NCI-H146 (cell line): ENCODE data around the gene LSM14A.
A peak's percentile ranks its signal among the peaks of the same experiment; 100 is the strongest.
"Not testable (repeated sequence)": the region's sequence is repeated elsewhere in the genome, so short reads cannot be mapped to it uniquely, and the experiment has no call there.

Experiments used
- DNase-seq: peaks from one replicate; lab custom pipeline; 2025; lab: John Stamatoyannopoulos, UW

The LSM14A gene

DNA sequence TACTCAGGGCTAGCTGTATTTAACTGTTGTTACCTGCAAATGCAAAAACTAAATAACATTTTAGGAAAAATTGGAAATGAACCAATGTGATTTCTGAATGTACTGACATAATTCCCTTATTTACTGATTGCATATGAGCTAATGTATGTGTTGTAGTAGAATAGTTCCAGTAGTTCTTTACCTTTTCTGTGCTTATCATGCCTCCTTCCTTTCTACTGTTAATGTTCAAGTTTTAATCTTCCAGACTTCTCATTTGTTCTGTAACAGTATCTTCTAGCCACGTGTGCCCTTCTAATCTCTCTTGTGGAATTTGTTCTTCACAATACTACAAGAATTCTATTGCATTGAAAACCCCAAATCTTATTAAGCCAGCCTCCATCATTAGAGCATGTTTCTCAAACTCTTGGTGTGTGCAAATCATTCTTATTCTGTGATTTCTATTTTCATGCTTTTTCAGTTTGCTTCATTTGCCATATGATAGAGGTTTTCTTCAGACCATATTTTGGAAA is 17.7 kb downstream of the LSM14A start:
- no peak for DNase-seq

- DNase-seq, result no peak
These were observed 19.2 kb downstream of the LSM14A start for GRCh38 chr19:34191355-34191962.

GRCh38 chr19:34193439-34193838 is 21.1 kb downstream of the LSM14A start:
- no peak for DNase-seq

- no peak for DNase-seq
These were observed 21.6 kb downstream of the LSM14A start for GRCh38 chr19:34193876-34194275.

DNA sequence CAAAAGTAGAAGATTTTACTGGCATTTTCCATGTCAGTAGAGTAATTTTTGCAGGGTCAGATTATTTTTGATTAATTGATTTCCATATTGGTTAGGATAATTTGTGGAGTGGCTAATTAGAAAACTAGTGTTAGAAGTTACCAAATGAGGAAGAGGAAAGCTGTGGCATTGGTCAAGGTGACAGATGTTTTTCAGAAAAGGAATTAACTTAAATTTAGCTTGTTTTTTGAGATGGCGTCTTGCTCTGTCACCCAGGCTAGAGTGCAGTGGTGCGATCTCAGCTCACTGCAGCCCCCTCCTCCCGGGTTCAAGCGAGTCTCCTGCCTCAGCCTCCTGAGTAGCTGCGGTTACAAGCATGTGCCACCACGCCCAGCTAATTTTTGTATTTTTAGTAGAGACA is 28.8 kb downstream of the LSM14A start:
- no peak for DNase-seq

DNA sequence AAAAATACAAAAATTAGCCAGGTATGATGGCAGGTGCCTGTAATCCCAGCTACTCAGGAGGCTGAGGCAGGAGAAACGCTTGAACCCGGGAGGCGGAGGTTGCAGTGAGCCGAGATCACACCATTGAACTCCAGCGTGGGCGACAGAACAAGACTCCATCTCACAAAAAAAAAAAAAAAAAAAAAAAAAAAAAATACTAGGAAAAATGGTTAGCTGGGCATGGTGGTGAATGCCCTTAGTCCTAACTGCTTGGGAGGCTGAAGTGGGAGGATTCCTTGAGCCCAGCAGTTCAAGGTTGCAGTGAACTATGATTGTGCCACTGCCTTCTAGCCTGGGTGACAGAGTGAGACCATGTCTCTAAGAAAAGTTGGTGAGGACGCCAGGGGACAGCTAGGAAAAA is 33.0 kb downstream of the LSM14A start:
- DNase-seq, result not testable (repeated sequence)

DNA sequence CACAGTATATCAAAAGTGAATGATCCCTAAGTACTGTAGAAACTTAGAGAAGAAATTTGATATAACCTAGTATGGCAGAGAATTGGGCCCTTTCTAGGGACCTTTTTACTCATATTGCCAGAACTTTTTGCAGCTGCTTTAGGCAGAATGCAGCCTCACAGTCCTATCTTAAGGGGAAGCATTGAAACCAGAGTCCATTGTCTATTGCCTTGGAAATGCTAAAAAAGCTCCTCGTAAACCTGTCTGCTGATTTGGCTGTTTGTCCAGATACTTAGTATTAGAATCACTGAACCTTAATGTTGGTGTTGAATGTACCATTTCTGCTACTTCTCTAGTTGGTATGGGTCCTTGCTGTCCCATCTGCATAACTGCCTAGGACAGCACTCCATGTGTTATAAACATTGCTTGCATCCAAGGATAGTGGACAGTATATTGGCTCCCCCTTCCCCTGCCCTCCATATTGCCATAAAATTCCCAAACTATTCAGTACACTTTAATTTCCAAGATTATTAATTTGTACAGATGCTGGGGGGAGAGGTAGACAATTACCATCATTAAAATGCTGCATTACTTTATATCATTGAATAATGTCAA is 36.1 kb downstream of the LSM14A start:
- no peak for DNase-seq

DNA sequence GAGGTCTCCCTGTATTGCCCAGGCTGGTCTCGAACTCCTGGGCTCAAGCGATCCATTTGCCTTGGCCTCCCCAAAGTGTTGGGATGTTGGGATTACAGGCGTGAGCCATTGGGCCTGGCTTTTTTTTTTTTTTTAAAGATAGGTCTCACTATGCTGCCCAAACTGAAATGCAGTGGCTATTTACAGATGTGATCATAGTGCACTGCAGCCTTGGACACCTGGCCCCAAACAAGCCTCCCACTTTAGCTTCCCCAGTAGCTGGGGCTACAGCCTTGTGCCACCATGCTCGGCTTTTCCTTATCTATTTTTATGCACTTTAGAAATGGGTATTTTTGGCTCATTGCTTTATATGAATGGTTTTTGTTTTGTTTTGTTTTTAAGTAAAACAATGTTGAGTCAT is 37.4 kb downstream of the LSM14A start:
- no peak for DNase-seq

- no peak for DNase-seq
These were observed 41.0 kb downstream of the LSM14A start for GRCh38 chr19:34213283-34213682.

- DNase-seq, result no peak
These were observed 41.7 kb downstream of the LSM14A start for GRCh38 chr19:34214040-34214439.

DNA sequence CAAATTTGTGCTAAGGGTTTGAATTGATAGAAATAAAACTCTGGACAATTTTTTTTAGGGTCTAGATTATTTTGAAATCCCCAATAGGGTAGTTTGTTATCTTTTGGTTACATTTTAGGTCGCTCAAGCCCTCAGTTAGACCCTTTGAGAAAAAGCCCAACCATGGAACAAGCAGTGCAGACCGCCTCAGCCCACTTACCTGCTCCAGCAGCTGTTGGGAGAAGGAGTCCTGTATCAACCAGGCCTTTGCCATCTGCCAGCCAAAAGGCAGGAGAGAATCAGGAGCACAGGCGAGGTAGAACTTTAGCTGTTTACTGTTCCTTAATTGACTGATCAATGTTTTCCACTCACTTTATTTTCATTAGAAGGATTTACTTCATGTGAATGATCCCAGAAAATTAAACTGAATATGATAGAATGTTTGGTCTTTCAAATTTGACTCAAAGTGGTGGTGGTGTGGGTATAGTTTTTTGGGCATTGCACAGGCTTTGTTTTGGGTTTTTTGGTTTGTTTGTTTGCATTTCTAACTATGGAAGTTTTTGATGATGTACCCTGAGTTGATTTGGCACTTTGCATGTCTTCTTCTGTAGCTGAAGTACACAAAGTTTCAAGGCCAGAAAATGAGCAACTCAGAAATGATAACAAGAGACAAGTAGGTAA is 42.8 kb downstream of the LSM14A start:
- no peak for DNase-seq

GRCh38 chr19:34215666-34216038 is 43.3 kb downstream of the LSM14A start:
- DNase-seq, result no peak

- not testable (repeated sequence) for DNase-seq
These were observed 44.5 kb downstream of the LSM14A start for GRCh38 chr19:34216745-34217219.

DNA sequence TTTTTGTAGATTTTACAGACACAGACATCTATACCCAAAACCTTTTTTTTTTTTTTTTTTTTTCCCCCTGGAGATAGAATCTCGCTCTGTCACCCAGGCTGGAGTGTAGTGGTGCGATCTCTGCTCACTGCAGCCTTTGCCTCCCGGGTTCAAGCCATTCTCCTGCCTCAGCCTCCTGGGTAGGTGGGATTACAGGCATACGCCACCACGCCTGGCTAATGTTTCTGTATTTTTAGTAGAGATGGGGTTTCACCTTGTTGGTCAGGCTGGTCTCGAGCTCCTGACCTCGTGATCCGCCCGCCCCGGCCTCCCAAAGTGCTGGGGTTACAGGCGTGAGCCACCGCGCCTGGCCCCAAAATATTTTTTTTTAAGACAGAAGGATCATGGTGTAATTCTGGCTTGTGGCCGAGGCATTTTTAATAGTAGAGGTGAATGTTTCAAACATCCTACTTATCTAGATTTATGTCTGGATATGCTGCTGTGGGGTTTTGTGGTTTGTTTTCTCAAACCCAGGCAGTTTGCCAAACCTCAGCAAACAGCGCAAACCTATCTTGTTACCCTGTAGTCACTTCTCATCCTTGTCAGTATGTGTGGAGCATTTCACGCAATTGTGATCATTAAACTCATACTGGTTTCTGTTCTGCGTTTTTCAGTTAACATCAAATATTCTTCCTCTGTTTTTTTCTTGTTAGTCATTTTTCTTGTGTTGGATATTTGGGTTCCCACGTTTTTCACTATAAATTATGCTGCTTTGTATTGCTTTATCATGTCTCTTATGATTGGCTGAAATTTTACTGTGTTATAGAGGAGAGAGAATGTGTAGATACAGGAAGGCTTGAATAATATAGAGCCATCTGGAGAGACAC is 45.9 kb downstream of the LSM14A start:
- DNase-seq, result peak; percentile 8

GRCh38 chr19:34218818-34219164 is 46.5 kb downstream of the LSM14A start:
- DNase-seq, result no peak

DNA sequence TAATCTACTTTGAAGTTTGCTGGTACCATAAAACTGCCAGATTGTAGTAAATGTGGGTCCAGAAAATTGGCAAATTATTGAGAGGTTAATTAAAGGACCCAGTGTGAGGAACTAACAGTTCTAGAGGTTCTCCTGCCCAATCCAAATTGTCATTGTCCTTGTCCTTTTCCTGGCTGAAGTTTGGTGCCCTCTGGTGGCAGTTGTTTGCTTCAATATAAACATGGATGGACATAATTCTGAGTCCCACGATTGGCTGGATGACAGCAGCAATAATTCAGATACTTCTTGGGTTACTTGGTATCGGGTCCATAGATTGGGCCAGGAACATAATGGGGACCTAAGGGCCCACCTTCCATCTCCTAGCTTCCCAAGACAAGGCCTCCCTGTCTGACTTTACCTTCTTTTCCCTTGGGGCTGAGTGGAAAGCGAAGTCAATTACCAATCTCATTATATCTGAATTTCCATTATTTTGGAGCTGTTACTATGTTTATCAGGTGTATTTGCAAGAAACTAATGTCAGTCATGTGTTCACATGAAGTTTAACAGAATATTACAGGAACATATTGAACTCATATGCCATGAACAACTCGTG is 48.3 kb downstream of the LSM14A start:
- DNase-seq, result peak; percentile 66

- DNase-seq, result no peak
These were observed 50.1 kb downstream of the LSM14A start for GRCh38 chr19:34222386-34222785.

DNA sequence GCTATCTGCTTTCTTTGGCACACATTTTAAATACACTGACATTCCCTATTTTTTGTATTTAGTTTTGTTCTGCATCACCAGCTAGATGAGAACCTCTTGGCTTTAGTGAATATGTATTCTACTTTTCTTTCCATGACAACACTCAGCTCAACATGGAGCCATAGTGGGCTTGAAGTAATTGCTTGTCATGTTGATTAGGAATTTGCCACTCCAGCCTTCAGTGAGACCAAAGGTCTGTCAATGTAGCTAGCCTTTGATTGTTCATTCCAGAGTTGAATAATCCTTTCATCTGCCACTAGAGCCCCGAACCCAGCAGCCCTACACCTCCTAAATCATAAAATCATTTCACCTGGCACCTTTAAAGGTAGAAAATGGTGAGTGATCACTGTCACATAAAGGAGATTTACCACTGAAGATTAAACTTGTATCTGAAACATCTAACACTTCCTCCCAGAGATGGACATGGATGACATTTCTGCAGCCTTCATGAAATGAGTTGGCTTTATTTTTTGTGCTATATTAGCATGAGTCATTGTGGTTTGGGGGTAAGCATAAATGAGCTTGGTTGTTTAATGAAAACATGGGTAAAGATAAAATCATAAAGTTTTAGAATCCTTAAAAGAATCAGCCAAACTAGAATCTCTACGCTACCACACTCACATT is 52.8 kb downstream of the LSM14A start:
- no peak for DNase-seq

GRCh38 chr19:34225659-34226015 is 53.3 kb downstream of the LSM14A start:
- no peak for DNase-seq

- no peak for DNase-seq
These were observed 53.7 kb downstream of the LSM14A start for GRCh38 chr19:34226036-34226435.

DNA sequence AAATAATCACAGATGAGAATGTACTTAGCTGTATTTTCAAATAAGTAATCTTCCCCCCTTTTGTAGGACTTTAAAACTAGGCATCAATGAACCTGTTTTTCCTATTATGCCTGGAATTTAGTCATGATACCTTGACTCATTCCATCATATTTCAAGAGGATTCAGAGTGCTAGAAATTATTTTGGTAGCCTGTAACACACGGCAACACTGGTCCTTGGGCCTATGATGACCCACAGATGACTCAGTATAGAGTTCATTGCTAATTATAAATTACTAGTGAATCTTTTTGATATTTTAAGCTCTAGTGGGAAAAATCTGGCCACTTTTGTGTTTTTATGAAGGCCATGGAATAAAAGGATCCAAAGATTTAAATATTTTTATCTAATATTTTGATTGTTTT is 56.0 kb downstream of the LSM14A start:
- no peak for DNase-seq

DNA sequence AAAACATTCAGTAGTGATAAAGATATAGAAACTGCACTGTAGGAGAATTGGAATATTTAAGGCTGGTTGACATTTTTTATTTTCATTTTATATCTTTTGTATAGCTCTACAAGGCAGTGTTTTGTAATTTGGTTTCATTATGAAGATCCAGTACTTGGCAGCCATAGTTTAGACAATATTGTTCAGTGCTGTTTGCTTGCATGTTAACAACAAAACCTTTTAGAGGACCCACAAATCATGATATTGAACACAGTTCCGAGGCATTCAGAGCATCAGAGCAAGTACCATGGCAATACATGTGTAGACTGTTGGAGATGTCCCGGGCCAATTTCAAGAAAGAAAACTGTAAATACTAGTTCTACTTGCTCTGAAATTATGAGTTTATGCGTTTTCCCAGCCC is 56.5 kb downstream of the LSM14A start:
- DNase-seq, result no peak
